Nephron progenitor cell (in vitro differentiated cells): Measurements from ENCODE around the gene DGUOK.

Experiments used
- DNase-seq: peaks from one replicate; pipeline ENCODE4 v3.0.0; 2021
- H3K27ac Mint-ChIP-seq: 2 replicates; pipeline ENCODE4 v1.8.0; 2021; ENCODE audit warnings: mild to moderate bottlenecking, moderate library complexity, mixed read lengths
- H3K27me3 Mint-ChIP-seq: 2 replicates; pipeline ENCODE4 v1.8.0; 2021; ENCODE audit warnings: mild to moderate bottlenecking, low read depth, mixed read lengths; ENCODE audit not compliant: poor library complexity
- H3K36me3 Mint-ChIP-seq: 2 replicates; pipeline ENCODE4 v1.8.0; 2021; ENCODE audit warnings: low read depth, mixed read lengths
- H3K4me1 Mint-ChIP-seq: 2 replicates; pipeline ENCODE4 v1.8.0; 2021; ENCODE audit warnings: mixed read lengths
- H3K4me3 Mint-ChIP-seq: 2 replicates; pipeline ENCODE4 v1.8.0; 2021; ENCODE audit warnings: mild to moderate bottlenecking, moderate library complexity, mixed read lengths
- H3K9me3 Mint-ChIP-seq: 2 replicates; pipeline ENCODE4 v1.8.0; 2021; ENCODE audit warnings: mild to moderate bottlenecking, moderate library complexity, mixed read lengths
- CTCF ChIP-seq: fragments of 200-600 bp; sonication (generic); IDR thresholded peaks from 2 replicates; pipeline ENCODE4 v1.5.0; 2021; ENCODE audit warnings: antibody characterized with exemption

Gene DGUOK

GRCh38 chr2:73971722-73972121 lies 45.0 kb downstream of the DGUOK start:
- H3K27me3 Mint-ChIP-seq = peaks cover 29% of the 10 kb centered on the region
- DNase-seq = no peak

DNA sequence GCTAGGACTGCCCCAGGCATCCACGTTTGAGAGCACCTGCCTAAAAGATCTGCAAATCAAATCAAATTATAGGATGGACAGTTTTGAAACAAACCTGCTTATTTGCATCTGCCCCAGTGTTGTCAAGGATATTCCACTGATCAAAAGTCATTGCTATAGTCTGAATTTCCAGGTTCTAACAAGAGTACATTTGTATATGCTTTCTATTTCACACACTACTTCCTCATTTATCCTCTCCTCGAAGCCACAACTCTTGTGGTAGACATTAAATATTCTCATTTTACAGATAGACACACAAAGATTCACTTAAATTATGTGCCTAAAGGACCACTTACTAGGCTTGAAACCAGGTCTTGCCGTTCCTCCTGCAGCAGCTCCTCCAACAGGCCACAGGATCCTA lies 46.2 kb downstream of the DGUOK start:
- peaks cover 27% of the 10 kb centered on the region for H3K4me1 Mint-ChIP-seq
- no peaks in the 10 kb centered on the region for H3K36me3 Mint-ChIP-seq
- H3K4me3 Mint-ChIP-seq = no peak overlapping the region
- no peak for DNase-seq
- no peak overlapping the region for H3K27ac Mint-ChIP-seq
- no peak for TF ChIP-seq CTCF
- peaks cover 36% of the 10 kb centered on the region for H3K27me3 Mint-ChIP-seq
- no peaks in the 10 kb centered on the region for H3K9me3 Mint-ChIP-seq

More at GRCh38 chr2:73971722-73972121, 45.0 kb downstream of the DGUOK start:
- Mint-ChIP-seq H3K4me3 (no peak overlapping the region), H3K9me3 (no peaks in the 10 kb centered on the region), H3K4me1 (peaks cover 27% of the 10 kb centered on the region), H3K36me3 (no peaks in the 10 kb centered on the region), H3K27ac (no peak overlapping the region)
- TF ChIP-seq CTCF = no peak

GRCh38 chr2:73975731-73976130 lies 49.1 kb downstream of the DGUOK start:
- Mint-ChIP-seq H3K4me1 (peaks cover 23% of the 10 kb centered on the region), H3K36me3 (no peaks in the 10 kb centered on the region), H3K4me3 (no peak overlapping the region)

DNA sequence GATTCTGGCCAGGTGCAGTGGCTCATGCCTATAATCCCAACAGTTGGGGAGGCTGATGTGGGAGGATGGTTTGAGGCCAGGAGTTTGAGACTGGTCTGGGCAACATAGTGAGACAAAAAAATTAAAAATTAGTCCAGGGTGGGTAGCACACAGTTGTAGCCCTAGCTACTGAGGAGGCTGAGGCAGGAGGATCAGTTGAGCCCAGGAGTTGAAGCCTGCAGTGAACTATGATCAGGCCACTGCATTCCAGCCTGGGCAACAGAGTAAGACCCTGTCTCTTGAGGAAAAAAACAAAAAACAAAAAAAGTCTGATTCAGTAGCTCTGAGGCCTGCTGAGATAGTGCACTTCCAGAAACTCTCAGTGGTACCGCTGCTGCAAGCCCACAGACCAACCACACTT lies 50.1 kb downstream of the DGUOK start:
- TF ChIP-seq CTCF = no peak
- H3K27ac Mint-ChIP-seq = no peak overlapping the region
- no peak for DNase-seq
- H3K36me3 Mint-ChIP-seq = no peaks in the 10 kb centered on the region
- H3K9me3 Mint-ChIP-seq = no peaks in the 10 kb centered on the region
- H3K4me3 Mint-ChIP-seq = no peak overlapping the region
- H3K4me1 Mint-ChIP-seq = peaks cover 27% of the 10 kb centered on the region
- peaks cover 53% of the 10 kb centered on the region for H3K27me3 Mint-ChIP-seq

More at GRCh38 chr2:73975731-73976130, 49.1 kb downstream of the DGUOK start:
- H3K27ac Mint-ChIP-seq = no peak overlapping the region
- H3K27me3 Mint-ChIP-seq = peaks cover 47% of the 10 kb centered on the region
- no peak for DNase-seq
- no peak for TF ChIP-seq CTCF
- H3K9me3 Mint-ChIP-seq = no peaks in the 10 kb centered on the region

DNA sequence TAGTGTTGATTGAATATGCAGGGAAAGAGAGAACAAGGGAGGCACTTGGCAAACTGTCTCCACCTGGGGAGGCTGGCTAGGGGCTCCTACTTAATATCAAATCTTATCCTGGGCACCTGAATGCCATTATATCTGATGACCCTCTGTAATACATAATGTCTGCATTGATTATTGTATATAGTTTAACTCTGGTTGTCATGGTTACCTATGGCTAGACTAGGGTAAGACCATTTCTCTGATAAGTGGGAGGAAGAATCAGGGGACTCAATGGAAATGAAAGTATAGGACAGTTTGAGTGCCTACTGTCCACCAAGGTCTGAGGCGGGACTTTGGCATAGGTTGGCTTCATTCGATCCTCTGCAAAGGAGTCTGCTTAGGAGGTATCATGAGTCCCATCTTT lies 50.8 kb downstream of the DGUOK start:
- H3K9me3 Mint-ChIP-seq = no peaks in the 10 kb centered on the region
- no peak for DNase-seq
- H3K27ac Mint-ChIP-seq = no peak overlapping the region
- H3K27me3 Mint-ChIP-seq = peaks cover 57% of the 10 kb centered on the region
- peaks cover 33% of the 10 kb centered on the region for H3K4me1 Mint-ChIP-seq
- H3K4me3 Mint-ChIP-seq = no peak overlapping the region
- no peak for TF ChIP-seq CTCF
- no peaks in the 10 kb centered on the region for H3K36me3 Mint-ChIP-seq

DNA sequence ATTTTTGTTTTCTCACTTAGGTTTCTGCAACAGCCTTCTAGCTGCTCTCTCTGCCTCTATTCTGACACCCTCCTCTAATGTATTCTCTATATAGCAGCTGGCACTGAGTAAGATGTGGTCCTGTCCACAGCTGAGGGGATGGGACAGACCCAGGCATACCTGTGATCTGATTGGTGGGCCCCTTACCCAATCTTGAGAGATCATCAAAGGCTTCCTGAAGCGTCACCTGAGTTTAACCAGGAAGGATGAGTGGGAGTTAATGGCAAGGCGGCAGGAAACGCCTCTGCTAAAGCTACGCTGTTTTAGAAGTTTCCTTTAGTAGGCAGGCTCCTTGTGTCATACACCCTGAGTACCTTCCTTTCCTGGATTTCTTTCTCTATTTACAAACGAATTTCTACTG lies 52.3 kb downstream of the DGUOK start:
- no peaks in the 10 kb centered on the region for H3K9me3 Mint-ChIP-seq
- no peak for DNase-seq
- peaks cover 61% of the 10 kb centered on the region for H3K27me3 Mint-ChIP-seq
- H3K4me1 Mint-ChIP-seq = peaks cover 48% of the 10 kb centered on the region
- H3K36me3 Mint-ChIP-seq = no peaks in the 10 kb centered on the region
- TF ChIP-seq CTCF = no peak
- no peak overlapping the region for H3K4me3 Mint-ChIP-seq
- H3K27ac Mint-ChIP-seq = no peak overlapping the region
